ENCODE results near the gene FCHO1.
"Not testable (repeated sequence)": the region's sequence is repeated elsewhere in the genome, so short reads cannot be mapped to it uniquely, and the experiment has no call there.

FCHO1 gene

DNA sequence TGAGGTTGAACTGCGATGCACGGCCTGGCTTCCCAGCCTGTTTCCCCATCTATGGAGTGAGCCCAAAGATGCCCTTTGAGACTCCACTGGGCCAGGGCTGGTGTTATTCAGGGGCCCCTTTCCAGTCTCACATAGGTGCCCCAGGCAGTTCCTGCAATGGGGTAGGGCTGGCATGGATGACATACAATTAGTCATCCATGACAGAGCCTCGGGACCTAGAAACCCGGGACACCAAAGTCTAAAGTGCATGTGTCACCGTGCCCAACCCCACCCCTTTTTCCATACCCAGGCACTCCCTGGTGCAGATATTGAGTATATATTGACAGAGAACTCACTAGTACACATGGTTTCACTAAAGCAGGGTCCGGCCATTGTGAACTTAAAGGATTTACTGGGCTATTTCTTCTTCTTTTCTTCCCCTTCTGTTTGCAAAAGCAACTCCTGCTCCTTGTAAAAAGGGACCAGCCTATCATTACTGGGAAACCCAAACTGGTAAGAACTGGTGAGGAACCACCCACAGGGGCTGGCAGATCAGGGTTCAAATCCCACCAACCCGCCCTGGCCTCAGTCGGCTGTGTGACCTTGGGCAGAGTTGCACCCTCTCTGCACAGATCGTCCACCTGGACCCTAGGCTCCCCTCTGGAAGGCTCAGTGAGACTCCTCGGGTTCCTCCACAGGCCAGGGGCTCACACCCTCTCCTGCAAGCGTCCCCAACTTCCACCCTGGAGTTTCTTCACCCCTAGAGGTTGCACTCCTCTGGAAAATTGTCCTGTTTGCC, 46.3 kb downstream of the FCHO1 start:
- TF ChIP-seq, protein P1, sequence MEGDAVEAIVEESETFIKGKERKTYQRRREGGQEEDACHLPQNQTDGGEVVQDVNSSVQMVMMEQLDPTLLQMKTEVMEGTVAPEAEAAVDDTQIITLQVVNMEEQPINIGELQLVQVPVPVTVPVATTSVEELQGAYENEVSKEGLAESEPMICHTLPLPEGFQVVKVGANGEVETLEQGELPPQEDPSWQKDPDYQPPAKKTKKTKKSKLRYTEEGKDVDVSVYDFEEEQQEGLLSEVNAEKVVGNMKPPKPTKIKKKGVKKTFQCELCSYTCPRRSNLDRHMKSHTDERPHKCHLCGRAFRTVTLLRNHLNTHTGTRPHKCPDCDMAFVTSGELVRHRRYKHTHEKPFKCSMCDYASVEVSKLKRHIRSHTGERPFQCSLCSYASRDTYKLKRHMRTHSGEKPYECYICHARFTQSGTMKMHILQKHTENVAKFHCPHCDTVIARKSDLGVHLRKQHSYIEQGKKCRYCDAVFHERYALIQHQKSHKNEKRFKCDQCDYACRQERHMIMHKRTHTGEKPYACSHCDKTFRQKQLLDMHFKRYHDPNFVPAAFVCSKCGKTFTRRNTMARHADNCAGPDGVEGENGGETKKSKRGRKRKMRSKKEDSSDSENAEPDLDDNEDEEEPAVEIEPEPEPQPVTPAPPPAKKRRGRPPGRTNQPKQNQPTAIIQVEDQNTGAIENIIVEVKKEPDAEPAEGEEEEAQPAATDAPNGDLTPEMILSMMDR (conservative IDR thresholded peaks at IDR 0.05), result no peak
- H3K27ac ChIP-seq, result peak overlapping the region; percentile 31; the same call in 1 of the 2 replicates

DNA sequence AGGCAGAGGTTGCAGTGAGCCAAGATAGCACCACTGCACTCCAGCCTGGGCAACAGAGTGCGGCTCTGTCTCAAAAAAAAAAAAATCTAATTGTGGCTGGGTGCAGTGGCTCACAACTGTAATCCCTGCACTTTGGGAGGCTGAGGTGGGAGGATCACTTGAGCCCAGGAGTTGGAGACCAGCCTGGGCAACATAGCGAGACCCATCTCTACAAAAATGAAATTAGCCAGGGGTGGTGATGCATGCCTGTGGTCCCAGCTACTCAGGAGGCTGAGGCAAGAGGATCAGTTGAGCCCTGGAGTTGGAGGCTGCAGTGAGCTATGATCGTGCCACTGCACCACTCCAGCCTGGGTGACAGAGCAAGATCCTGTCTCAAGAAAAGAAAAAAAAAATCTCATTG, 47.3 kb downstream of the FCHO1 start:
- not testable (repeated sequence) for H3K27ac ChIP-seq

DNA sequence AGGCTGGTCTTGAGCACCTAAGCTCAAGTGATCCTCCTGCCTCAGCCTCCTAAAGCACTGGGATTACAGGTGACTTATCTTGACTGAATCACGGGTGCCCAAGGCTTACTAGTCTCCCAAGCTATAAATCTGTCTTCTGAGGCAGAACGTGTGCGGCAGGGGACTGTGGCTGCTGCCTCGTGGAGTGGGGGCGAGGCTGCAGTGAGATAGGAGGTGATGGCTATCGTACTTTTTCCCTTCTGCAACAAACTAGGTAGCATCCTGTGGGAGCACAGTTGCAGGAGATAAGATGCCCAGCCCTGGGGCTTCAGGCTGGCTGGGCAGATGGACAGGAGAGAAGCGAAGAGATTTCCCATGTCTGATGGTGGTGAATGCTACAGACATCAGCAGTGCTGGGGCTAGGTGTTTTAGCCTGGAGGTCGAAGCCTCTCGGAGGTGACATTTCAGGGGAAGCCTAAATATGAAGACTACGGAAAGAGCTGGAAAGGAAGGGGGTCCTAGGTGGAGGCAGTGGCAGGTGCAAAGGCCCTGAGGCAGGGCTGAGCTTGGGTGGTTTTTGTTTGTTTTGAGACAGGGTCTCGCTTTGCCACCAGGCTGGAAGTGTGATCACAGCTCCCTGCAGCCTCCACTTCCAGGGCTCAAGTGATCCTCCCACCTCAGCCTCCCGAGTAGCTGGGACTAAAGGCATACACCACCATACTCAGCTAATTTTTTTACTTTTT, 51.0 kb downstream of the FCHO1 start:
- no peak overlapping the region for H3K27ac ChIP-seq
- TF ChIP-seq, protein P1 (conservative IDR thresholded peaks at IDR 0.05), result no peak

DNA sequence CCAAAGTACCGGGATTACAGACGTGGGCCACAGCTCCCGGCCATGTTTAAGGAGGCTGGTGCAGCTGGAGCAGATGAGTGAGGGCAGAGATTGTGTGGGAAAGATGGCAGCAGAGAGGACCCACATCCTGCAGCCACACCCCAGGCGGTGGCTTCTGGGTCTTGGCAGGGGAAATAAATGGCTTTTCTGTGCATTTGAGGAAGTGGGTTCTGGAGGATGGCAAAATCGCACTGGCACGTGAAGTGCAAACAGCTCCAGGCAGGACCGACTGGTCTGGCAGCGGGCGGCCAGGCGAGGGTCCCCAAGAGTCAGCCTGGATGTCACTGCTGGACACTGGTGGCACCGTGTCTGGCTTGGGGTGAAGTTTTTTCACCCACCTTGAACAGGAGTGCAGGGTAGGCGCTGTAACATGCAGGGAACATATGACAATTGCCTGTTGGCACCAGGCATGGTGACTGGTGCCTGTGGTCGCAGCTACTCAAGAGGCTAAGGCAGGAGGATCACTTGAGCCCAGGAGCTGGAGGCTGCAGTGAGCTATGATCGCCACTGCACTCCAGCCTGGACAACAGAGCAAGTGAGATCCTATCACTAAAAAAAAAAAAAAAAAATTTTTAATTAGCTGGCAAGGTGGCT, 52.1 kb downstream of the FCHO1 start:
- TF ChIP-seq, protein P1 (conservative IDR thresholded peaks at IDR 0.05), result no peak
- no peak overlapping the region for H3K27ac ChIP-seq

DNA sequence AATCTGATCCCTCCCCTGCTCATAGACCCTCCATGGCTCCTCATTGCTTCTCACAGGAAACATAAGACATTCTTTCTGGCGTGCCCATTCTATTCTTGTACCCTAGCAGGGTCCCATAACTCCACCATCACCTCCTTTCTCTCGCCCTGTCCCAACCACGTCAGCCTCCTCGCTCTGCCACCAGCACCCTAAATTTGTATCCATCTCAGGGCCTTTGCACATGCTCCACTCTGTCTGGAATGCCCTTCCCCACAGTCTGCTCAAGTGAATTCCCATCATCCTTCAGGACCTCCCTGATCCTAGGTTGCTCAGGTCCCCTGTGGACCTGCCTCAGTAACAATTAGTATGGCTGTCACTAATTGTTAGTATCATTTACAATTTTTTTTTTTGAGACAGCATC, 54.1 kb downstream of the FCHO1 start:
- TF ChIP-seq, protein P1 (conservative IDR thresholded peaks at IDR 0.05), result no peak

DNA sequence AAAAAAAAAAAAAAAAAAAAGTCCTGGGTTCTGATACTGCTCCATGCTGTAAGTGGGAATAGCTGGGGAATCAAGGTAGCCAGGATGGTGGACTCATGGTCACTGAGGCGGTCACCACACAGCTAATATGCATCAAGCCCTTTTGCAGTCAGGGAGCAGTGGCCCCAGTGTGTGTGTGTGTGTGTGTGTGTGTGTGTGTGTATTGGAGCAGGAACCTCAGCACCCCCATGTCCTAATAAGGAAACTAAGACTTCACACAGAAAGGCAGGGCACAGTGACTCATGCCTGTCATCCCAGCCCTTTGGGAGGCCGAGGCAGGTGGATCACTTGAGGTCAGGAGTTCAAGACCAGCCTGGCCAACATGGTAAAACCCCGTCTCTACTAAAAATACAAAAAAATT, 55.7 kb downstream of the FCHO1 start:
- H3K27ac ChIP-seq, result no peak overlapping the region

More for the DNA sequence above, 54.1 kb downstream of the FCHO1 start:
- no peak overlapping the region for H3K27ac ChIP-seq

DNA sequence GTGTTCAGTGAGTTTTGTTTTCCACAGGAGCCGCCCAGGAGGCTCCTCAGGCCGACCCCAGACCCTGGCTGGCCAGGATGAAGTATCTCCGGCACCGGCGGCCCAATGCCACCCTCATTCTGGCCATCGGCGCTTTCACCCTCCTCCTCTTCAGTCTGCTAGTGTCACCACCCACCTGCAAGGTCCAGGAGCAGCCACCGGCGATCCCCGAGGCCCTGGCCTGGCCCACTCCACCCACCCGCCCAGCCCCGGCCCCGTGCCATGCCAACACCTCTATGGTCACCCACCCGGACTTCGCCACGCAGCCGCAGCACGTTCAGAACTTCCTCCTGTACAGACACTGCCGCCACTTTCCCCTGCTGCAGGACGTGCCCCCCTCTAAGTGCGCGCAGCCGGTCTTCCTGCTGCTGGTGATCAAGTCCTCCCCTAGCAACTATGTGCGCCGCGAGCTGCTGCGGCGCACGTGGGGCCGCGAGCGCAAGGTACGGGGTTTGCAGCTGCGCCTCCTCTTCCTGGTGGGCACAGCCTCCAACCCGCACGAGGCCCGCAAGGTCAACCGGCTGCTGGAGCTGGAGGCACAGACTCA, 56.5 kb downstream of the FCHO1 start:
- TF ChIP-seq, protein P1 (conservative IDR thresholded peaks at IDR 0.05), result no peak
- no peak overlapping the region for H3K27ac ChIP-seq

More for the DNA sequence above, 55.7 kb downstream of the FCHO1 start:
- TF ChIP-seq, protein P1 (conservative IDR thresholded peaks at IDR 0.05), result no peak

Measured in VCaP (cell line).